ENCODE data around the gene DBH. TPM values are rescaled to one million over a fixed set of nuclear protein-coding genes. Genes with fewer than 3 reads are reported as not detected.
"Not testable (repeated sequence)": the region's sequence is repeated elsewhere in the genome, so short reads cannot be mapped to it uniquely, and the experiment has no call there.

The DBH gene
- total RNA-seq, 1 donor from 2014 or later = under 0.01 TPM

DNA sequence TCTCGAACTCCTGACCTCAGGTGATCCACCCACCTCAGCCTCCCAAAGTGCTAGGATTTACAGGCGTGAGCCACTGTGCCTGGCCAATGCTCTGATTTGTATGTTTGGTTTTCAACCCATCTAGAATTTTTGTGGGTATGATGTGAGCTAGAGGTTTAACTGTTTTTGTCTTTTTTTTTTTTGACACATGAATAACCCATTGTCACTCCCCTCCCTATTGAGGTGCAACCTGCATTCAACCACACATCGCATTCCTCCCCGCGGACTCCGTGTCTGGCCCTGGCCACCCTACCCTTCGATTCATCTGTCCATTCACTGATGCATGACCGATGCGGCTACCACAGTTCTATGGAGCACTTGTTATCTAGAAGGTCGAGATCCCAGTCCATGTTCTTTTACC lies 17.4 kb upstream of the DBH start:
- no peak for FAIRE-seq
- DNase-seq (ENCODE audit: low spot score in 2 of 2) = no peak

DNA sequence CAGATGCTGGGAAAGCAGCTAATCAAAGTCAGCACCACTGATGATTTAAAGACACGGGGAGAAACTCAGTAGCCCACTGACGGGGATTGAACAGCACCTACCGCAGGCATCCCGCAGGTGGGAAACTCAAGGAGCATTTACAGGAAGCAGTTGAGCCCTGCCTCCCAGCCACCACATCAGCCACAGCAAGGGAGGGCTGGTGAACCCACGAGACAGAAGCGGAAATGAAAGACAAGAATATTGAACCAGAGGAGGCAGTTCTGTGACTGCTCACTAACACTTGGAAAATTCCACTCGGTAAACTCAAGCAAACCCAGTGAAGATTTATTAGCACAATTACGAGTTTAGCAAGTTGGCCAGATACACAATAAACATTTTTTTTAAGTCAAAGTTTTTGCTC lies 16.4 kb upstream of the DBH start:
- DNase-seq (ENCODE audit: low spot score in 2 of 2) = no peak
- FAIRE-seq = no peak

- no peak for FAIRE-seq
These were observed 14.4 kb upstream of the DBH start for GRCh38 chr9:133621725-133622267.

DNA sequence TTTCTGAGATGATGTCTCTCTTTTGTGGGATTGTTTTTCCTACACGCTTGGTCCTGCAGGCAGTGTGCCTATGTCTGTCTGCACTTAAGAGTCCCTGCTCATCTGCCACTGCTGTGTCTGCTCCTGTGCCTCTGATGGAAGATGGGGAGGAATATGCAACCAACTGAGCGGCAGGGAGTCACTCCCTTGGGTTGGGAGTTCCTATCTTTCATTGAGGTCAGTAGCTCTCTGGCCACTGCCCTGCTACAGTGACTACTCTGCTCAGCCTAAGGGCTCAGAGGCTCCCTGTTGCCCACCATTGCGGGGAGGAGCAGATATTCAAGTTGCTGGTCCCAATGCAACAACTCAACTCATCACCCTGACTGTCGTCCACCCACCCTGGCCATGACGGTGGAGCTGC lies 13.6 kb upstream of the DBH start:
- no peak for DNase-seq (ENCODE audit: low spot score in 2 of 2)
- no peak for FAIRE-seq

More at GRCh38 chr9:133621725-133622267, 14.4 kb upstream of the DBH start:
- DNase-seq (ENCODE audit: low spot score in 2 of 2) = no peak

- DNase-seq (ENCODE audit: low spot score in 2 of 2); FAIRE-seq: not testable (repeated sequence)
These were observed 10.2 kb upstream of the DBH start for GRCh38 chr9:133626008-133626407.

- no peak for DNase-seq (ENCODE audit: low spot score in 2 of 2)
- no peak for FAIRE-seq
These were observed 8.8 kb upstream of the DBH start for GRCh38 chr9:133627341-133627740.

- DNase-seq (ENCODE audit: low spot score in 2 of 2) = no peak
- no peak for FAIRE-seq
These were observed 7.4 kb upstream of the DBH start for GRCh38 chr9:133628766-133629165.

GRCh38 chr9:133629221-133630110 lies 6.7 kb upstream of the DBH start:
- DNase-seq (ENCODE audit: low spot score in 2 of 2) (no peak), FAIRE-seq (no peak)

DNA sequence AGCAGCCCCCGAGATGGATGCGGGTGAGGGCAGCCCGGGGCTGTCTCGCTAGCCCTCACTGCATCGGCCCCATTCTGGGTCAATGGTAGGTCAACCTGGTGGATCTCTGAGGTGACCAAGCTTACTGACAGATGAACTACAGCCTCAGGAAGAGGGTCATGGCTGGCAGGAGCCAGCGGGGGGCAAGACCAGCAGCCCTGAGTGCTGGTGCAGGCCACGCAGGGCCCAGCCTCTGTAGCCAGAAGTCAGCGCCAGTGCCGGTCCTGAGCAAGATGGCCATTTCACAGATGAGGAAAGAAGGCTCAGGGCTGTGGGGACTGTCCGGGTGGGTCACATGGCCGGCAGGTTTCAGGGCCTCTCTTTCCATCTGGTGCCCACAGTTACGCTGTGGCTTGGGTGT lies 5.1 kb upstream of the DBH start:
- no peak for FAIRE-seq
- no peak for DNase-seq (ENCODE audit: low spot score in 2 of 2)

DNA sequence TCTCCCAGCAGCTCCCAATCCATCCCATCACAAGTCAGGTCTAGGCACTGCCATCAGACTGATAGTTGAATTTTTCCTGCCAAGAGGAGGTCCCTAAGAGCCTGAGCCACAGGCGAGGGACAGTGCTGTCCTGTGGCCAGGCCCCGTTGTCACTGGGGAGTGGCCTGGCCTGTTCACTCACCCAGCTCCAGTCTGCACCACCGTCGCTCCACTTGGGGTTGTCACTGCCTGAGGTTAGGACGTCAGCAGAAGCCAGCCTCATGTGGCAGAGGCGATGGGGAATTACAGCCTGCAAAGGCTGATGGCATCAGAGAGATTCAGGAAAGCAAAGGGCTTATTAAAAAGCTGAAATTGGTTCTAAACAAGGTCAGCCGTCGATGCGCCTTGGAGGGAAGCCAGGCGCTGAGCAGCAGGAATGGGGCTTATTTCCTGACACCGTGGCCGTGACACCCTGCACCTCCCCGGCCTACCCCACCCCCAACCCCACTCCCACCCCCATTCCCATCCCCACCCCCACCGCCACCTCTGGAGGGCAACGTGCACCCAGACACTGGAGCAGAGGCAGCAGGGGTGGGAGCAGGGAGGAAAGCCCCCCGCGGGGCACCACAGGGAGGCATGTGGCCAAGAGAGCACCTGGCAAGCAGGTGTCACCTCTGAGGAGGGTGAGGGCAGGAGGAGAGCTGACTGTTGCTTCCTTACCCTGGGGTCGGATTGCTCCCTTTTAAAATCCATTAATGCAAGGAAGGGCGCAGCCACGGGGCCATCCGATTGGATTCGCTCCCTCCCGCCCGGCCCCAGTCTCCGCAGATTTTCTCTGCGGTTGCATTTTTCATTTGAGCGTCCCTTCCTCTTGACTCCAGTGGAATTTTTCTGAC lies 3.1 kb upstream of the DBH start:
- FAIRE-seq = no peak
- DNase-seq (ENCODE audit: low spot score in 2 of 2) = no peak

DNA sequence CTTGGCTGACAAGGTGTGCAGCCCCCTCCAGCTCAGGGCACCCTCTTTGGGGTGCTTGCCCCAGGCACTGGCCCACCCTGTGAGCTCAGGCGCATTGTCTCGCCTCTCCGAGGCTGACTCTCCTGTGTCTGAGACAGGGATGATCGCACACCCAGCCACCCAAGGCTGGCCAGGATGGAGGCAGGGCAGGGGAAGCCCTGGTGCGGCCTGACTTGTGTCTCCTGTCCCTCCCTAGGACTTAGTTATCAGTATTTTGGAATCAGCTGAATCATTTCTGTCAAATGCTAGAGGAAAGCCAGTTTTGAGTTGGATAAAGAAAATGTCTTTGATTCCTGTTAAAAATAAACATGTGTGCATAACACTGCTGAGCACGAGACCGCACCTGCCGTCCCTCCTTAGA lies 2.5 kb upstream of the DBH start:
- FAIRE-seq = no peak

DNA sequence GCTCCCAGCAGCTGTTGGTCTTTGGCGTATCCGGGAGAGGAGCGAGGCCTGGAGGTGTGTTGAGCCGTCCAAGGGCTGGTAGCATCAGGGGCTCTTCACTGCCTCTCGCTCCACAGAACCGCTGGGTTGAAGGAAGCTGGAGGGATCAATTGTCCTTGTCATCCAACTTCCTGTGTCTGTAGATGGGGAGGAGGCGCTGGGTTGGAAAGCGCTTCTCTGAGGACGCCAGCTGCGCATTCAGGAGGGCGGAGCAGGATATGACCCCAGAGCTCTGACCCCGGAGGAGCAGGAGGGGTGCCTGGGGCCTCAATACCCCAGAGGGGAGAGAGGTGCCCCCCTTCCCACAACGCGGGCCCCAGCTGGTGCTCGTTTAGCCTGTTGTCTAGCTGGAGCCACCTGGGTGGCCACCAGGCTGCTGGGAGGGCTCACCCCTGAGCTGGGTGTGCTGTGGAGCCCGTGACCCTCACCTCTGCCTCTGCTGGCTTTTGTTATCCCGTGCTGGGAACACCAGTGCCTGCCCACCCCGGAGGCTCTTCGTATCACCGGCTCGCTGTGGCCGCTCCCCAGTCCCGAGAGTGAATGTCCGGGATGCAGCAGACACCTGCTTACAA lies 2.0 kb upstream of the DBH start:
- DNase-seq (ENCODE audit: low spot score in 2 of 2) (no peak), FAIRE-seq (no peak)

More for the DNA sequence above, 2.5 kb upstream of the DBH start:
- no peak for DNase-seq (ENCODE audit: low spot score in 2 of 2)

GRCh38 chr9:133635098-133635497 lies 1.1 kb upstream of the DBH start:
- FAIRE-seq = no peak

GRCh38 chr9:133636902-133637301 lies 739 bp downstream of the DBH start:
- FAIRE-seq (no peak), DNase-seq (ENCODE audit: low spot score in 2 of 2) (no peak)

More at GRCh38 chr9:133635098-133635497, 1.1 kb upstream of the DBH start:
- DNase-seq (ENCODE audit: low spot score in 2 of 2) = no peak

- DNase-seq (ENCODE audit: low spot score in 2 of 2) (no peak), FAIRE-seq (no peak)
These were observed 1.4 kb downstream of the DBH start for GRCh38 chr9:133637451-133638055.

GRCh38 chr9:133638076-133638475 lies 1.9 kb downstream of the DBH start:
- DNase-seq (ENCODE audit: low spot score in 2 of 2) (no peak), FAIRE-seq (no peak)

DNA sequence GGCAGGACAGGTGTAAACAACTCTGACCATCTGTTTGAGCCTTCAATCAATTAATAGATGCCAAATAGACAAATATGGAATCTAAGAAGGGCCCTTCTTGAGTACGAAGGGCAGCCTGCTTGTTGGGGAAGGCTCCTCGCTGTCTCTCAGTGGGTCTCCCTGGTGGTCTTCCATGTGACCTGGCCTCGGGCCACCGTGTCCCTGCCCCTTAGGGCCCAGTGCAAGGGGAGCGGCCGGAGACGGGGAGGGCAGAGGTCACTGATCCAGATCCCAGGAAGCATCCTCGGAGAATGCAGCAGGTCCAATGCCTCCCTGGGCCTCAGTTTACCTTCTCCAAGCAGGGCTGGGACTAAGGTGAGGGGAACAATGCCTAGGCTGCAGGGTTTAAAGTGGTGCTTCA lies 2.5 kb downstream of the DBH start:
- FAIRE-seq = no peak
- DNase-seq (ENCODE audit: low spot score in 2 of 2) = no peak

GRCh38 chr9:133639613-133640012 lies 3.5 kb downstream of the DBH start:
- DNase-seq (ENCODE audit: low spot score in 2 of 2) (no peak), FAIRE-seq (no peak)

GRCh38 chr9:133640160-133640559 lies 4.0 kb downstream of the DBH start:
- no peak for DNase-seq (ENCODE audit: low spot score in 2 of 2)
- FAIRE-seq = no peak

Measured in frontal cortex (tissue), 4 donors.